Lower leg skin (tissue), 3 donors: ENCODE results near the gene NEDD8.
"Not testable (repeated sequence)": the region's sequence is repeated elsewhere in the genome, so short reads cannot be mapped to it uniquely, and the experiment has no call there.

Experiments used
- POLR2A ChIP-seq, 2 donors: fragments of 450-650 bp; IDR thresholded peaks; one replicate each; pipeline ENCODE4 v1.6.1; 2016 to 2017; ENCODE audit warnings: antibody characterized with exemption in 2 of 2, mild to moderate bottlenecking in 1 of 2, moderate library complexity in 1 of 2
- TF ChIP-seq, protein P1 (sequence below), 3 donors: fragments of 450-650 bp; IDR thresholded peaks; one replicate each; pipeline ENCODE4 v1.5.1; 2016; ENCODE audit warnings: antibody characterized with exemption in 3 of 3, mild to moderate bottlenecking in 3 of 3, moderate library complexity in 2 of 3

DNA sequence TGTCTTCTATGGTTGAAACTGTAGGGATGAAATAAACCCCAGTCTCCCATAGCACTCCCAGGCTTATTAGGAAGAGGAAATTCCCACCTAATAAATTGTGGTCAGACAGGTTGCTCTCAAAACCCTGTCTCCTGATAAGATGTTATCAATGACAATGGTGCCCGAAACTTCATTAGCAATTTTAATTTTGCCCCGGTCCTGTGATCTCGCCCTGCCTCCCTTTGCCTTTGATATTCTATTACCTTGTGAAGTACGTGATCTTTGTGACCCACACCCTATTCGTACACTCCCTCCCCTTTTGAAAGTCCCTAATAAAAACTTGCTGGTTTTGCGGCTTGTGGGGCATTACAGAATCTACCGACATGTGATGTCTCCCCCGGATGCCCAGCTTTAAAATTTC, 29.6 kb downstream of the NEDD8 start:
- TF ChIP-seq, protein P1, sequence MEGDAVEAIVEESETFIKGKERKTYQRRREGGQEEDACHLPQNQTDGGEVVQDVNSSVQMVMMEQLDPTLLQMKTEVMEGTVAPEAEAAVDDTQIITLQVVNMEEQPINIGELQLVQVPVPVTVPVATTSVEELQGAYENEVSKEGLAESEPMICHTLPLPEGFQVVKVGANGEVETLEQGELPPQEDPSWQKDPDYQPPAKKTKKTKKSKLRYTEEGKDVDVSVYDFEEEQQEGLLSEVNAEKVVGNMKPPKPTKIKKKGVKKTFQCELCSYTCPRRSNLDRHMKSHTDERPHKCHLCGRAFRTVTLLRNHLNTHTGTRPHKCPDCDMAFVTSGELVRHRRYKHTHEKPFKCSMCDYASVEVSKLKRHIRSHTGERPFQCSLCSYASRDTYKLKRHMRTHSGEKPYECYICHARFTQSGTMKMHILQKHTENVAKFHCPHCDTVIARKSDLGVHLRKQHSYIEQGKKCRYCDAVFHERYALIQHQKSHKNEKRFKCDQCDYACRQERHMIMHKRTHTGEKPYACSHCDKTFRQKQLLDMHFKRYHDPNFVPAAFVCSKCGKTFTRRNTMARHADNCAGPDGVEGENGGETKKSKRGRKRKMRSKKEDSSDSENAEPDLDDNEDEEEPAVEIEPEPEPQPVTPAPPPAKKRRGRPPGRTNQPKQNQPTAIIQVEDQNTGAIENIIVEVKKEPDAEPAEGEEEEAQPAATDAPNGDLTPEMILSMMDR (IDR thresholded peaks at IDR 0.05), result not testable (repeated sequence)
- not testable (repeated sequence) for TF ChIP-seq POLR2A (IDR thresholded peaks at IDR 0.05)
